NCI-H1930 (cell line): ENCODE data around the gene FBN1.

ENCODE experiments used
- DNase-seq, 2 experiments: peaks; one replicate each; lab custom pipeline; 2025; lab: John Stamatoyannopoulos, UW

The FBN1 gene

GRCh38 chr15:48426941-48427340 is 218.6 kb downstream of the FBN1 start:
- DNase-seq, result no peak

GRCh38 chr15:48426044-48426443 is 219.5 kb downstream of the FBN1 start:
- DNase-seq, result no peak

GRCh38 chr15:48425051-48425450 is 220.5 kb downstream of the FBN1 start:
- DNase-seq, result no peak

DNA sequence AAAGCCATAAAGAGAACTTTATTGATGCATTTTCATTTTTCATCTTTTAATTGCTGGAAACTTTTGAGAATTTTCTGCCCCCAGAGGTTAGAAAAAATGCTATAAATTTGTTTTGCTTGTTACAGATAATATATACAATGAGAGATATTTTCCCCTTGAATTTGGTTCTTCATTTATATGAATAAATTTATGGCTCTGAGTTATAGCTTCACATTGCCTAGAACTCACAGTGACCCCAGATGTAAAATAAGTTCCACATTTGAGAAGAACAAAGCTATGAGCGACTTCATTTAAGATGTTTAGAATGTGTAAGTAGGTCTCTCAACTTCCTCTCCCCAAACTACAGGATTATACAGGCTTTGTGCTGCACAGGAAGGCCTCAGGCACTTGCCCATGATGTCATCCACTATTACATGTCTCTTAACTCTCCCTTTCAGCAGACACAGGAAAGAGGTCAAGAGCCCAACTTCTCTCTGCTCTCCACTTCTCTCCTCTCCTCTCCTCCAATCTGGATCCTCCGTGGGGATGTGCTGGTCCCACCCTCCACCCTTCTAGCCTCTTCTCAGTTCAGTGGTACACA is 221.5 kb downstream of the FBN1 start:
- no peak for DNase-seq

DNA sequence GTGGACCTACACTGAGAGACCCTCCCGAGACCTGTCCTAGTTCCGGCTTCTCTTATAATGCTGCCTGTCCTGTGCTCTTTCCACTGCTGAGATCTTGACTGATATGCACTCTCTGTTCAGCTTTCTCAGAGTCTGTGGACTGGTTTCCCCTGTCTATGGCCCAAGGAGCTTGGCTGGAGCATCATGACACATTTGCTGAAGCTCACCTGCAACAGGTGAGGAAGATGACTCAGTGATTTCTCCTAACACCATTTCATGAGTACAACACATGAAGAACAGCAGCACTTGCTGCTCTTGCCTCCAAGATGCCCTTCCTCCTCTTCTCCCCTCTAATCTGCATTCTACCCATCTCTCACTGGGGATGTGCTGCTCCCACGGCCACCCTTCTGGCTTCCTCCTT is 222.2 kb downstream of the FBN1 start:
- no peak for DNase-seq

GRCh38 chr15:48422401-48422800 is 223.1 kb downstream of the FBN1 start:
- DNase-seq, result no peak

GRCh38 chr15:48421362-48421761 is 224.1 kb downstream of the FBN1 start:
- DNase-seq, result no peak

DNA sequence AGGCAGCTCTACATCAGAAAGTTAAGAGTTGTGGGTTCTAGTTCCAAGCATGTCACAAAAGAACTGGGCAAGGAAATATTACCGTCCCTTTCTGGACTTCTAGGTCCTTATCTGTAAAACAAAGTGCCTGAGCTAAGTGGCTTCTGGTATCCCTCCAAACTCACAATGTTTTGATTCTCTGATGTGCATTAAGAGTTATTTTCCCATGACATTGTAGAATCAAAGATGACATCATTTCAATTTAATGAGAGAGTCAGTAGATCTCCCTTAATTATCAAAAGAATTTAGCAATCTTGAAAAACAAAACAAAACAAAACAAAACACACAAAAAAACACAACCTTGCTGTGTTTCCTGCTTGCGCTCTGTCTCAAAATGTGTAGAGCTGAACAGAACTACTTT is 225.6 kb downstream of the FBN1 start:
- DNase-seq, result no peak

DNA sequence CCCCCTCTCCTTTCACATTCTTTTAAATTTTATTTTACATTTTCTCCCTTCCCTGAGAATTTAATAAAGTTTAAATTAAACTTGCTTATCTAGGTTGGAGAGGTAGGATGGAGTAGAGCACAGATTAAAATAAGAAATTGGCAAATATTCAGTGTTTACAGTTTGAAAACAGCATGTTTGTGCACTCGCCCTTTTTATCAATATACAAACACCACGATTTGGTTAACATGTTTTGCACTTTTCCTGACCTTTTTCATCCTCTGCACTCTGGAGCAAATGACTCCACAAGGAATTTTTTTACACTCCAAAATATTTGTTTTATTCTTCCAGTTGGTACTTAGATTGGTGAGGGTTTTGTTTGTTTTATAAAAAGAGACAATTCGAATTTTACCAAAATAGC is 227.2 kb downstream of the FBN1 start:
- DNase-seq, result no peak

- DNase-seq, result no peak
Observed at GRCh38 chr15:48416301-48416700, 229.2 kb downstream of the FBN1 start.

DNA sequence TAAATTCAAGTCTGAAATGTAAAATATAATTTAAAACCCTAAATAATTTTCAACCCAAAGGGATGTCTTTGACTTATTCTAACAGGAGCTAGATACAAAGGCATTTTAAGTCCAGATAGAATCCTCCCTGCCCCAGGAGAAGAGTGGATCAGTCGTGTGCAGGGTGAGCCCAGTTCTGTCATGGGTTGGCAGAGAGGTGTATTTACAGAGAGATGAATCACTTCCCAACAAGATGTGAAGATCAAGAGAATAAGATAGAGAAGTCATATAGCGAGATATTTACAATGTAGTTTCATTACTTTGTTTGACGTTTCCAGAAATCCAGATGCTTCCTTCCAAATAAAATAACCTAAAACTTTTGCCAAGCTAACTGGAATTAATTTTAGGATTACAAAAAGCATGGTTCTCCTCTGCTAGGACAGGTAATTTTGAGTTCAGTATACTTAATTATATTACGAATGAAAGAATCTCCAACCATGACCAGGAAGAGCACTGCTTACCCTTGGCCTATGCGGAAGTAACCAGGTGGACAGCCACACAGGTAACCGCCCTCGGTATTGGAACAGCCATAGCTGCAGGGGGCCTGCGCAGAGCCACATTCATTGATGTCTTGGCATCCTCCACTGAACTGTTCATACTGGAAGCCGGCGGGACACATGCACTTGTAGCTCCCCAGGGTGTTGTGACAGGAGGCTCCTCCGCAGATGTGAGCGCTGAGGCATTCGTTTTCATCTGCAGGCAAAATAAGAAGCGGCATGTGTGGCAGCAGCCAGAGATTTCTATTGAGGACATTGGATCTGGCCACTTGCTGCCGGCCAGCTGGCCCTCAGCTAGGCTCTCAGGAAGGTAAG is 230.2 kb downstream of the FBN1 start:
- DNase-seq, result no peak

DNA sequence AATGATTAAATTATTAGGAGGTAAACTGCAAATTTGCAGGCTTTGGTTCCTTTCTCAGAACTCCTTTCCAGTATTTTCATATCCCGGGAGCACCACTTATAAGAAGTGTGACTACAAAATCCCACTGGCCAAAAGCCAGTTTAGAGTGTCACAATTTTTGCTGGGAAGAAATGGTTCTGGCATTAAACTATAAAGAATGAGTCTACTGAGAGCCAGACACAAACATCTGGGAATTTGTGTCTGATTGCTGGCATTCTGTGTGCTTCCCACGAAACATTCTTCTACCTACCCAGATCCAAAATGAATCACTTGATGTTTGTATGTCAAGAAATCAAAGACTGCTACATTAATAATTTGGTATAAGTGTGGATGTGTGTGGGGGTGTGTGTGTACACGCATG is 231.5 kb downstream of the FBN1 start:
- DNase-seq, result no peak

DNA sequence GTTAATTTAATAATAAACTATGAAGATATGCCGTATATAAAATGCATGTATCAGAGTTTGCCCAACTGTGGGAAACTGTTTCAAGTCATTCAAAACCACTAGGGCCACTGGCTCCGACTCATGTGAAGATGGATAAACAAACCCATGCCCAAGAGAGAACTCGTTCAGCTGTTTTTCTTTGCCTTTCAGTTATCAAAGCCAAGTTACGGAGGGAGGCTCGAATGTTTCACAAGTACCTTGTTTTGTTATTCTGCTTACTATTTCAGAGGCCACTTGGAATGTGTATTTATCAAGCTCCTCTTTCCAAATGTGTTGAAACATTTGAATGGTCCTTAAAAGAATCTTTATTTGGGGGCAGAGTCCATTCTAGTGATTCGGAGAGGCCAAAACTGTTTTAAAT is 232.2 kb downstream of the FBN1 start:
- no peak for DNase-seq

DNA sequence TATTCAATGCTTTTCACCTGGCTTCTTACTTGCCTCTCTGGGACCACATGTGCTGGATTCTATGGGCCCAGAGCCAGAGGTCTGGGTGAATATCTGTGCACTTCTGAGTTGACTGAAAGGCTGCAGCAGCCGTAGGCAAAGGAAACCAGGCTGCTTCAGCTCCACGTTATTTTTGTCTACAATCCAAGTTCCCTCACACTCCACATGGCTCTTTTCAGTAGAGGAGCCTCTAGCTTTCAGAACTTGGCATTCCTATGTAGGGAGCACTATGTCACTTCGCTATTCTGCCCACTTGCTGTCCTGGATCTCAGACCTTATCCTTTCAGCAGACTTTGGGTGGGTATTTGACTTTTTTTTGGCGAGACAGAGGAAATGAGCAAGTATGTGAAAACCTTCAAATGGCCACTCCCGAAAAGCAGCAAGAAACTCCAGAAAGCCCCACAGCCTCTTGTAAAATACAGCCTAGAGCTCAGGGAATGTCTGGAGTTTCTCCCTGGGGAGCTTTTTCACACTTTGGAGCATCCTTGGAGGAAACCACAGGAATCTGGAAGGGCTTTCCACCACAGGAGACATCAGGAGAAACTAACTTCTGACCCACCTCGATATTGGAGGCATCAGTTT is 233.4 kb downstream of the FBN1 start:
- no peak for DNase-seq

- DNase-seq, result no peak
Observed at GRCh38 chr15:48409623-48410022, 235.9 kb downstream of the FBN1 start.

GRCh38 chr15:48408327-48408726 is 237.2 kb downstream of the FBN1 start:
- no peak for DNase-seq

DNA sequence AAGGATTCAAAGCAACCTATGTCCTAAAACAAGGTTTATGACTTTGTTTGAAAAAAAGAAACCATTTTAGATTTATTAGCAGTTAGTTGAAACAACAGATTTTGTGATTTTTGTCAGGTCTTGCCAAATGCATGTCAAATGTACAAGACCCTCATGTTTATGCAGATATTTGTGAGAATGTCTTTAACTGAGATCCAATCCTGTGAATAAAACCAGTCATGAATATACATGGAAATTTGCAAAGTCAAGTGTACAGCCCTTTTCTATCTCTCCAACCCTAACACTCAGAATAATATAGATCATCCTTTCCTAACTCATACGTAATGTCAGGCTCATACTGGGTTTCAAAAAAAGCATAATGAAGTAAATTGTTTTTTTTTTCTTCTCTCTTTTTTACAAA is 237.9 kb downstream of the FBN1 start:
- no peak for DNase-seq

DNA sequence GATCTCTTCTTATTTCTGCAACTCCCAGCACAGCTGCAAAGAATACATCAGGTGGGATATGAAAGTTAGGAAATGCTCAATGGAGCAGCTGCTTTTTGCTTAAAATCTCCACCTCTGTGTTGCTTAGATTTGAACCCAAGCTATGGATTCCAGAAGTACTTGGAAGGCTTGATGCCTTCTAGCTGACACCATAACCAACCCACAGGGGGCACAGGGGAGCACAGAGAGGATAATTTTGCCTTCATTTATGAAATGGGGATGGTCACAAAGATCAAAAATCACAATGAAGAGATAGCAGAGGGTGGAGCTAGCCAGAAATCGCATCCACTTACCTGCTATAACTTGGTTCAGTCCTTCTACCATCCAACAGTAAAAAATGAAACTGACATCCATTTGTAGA is 238.6 kb downstream of the FBN1 start:
- DNase-seq, result no peak

DNA sequence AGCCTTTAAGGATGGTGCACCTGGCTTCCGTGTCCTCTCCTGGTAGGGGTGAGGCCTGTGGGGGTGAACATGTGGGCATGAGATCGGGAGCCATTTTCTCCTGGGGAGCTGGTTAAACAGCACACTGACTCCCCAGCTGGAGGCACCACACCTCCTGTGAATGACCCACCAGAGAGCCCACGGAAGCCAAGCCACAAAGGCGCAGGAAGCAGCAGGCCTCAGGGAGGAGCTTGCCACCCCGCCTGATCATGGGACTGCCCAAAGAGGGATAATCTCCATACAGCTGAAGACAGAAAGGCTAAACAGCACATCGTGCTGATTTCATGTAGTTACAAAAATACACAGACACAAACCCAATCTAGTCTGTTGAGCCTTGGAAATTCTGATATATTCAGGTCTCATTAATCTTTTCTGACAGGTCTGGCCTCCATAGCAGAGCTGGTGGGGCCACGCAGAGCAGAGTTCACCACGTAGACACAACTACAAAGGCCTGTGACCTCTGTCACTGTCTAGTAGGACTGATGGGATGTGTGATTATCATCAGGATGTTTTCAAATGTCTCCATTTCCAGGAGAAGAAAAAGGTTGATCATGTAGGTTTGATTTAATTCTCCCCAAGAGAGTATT is 239.1 kb downstream of the FBN1 start:
- no peak for DNase-seq

GRCh38 chr15:48402427-48403177 is 242.9 kb downstream of the FBN1 start:
- no peak for DNase-seq

DNA sequence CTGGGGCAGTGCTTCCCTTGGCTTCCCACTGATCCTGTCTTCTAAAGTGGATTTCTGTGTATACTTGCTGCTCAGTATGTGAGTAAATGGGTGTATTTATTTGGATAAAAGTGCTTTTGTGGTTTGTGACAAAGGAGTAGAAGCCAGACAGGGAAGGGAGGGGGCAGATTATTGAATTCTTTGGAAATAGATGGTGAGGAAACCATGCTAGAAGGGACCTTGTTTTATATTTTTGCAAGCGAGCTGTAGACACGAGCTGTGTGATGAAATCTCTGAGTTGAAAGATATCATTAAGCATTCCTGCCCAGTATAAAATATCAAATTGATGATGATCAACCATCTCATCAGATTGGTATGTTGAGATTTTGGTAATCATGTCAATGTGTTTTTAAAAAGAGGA is 245.4 kb downstream of the FBN1 start:
- DNase-seq, result no peak

GRCh38 chr15:48397841-48398240 is 247.7 kb downstream of the FBN1 start:
- no peak for DNase-seq
